H1 (cell line): ENCODE results near the gene NDUFB10. TPM values are rescaled to one million over a fixed set of nuclear protein-coding genes. Genes with fewer than 3 reads are reported as not detected.
A peak's percentile ranks its signal among the peaks of the same experiment; 100 is the strongest.

Experiments
- ASH2L ChIP-seq: fragments of 200-600, 300-600 bp; sonication (generic); IDR thresholded peaks from one replicate; pipeline ENCODE4 v1.7.1; 2017; ENCODE audit warnings: low read length
- BACH1 ChIP-seq: IDR thresholded peaks from 2 replicates; pipeline ENCODE4 v1.6.1; 2012; ENCODE audit warnings: low read length, improper control_type of control experiment
- BRCA1 ChIP-seq: IDR thresholded peaks from 2 replicates; pipeline ENCODE4 v1.6.1; 2012; ENCODE audit warnings: low read depth, low read length, improper control_type of control experiment
- CBX5 ChIP-seq: fragments of 300-800, 300-1000 bp; sonication (generic); IDR thresholded peaks from 2 replicates; pipeline ENCODE4 v1.7.1; 2016; ENCODE audit warnings: antibody characterized with exemption, low read length, low read depth
- CEBPB ChIP-seq: IDR thresholded peaks from 2 replicates; pipeline ENCODE4 v1.6.1; 2012; ENCODE audit warnings: low read depth, low read length
- CHD1 ChIP-seq: IDR thresholded peaks from 2 replicates; pipeline ENCODE4 v1.6.1; 2012; ENCODE audit warnings: low read depth, low read length, improper control_type of control experiment
- CTBP2 ChIP-seq: IDR thresholded peaks from 2 replicates; pipeline ENCODE4 v1.7.0; 2011; ENCODE audit warnings: borderline replicate concordance, mild to moderate bottlenecking, moderate library complexity, mixed read lengths, low read length; ENCODE audit not compliant: insufficient read depth, insufficient read length
- EGR1 ChIP-seq: IDR thresholded peaks from 2 replicates; pipeline ENCODE4 v1.6.1; 2011; ENCODE audit warnings: low read depth, low read length, borderline replicate concordance
- EZH2 ChIP-seq: fragments of 200-600 bp; sonication (generic); IDR thresholded peaks from 2 replicates; pipeline ENCODE4 v1.7.1; 2012; ENCODE audit warnings: low read depth, mild to moderate bottlenecking, moderate library complexity, low read length, inconsistent platforms; ENCODE audit not compliant: severe bottlenecking
- GABPA ChIP-seq: IDR thresholded peaks from 2 replicates; pipeline ENCODE4 v1.6.1; 2011; ENCODE audit warnings: mild to moderate bottlenecking, low read length, moderate library complexity, borderline replicate concordance; ENCODE audit not compliant: insufficient read depth
- GTF2F1 ChIP-seq: IDR thresholded peaks from 2 replicates; pipeline ENCODE4 v1.6.1; 2012; ENCODE audit warnings: low read depth, low read length, improper control_type of control experiment, borderline replicate concordance
- HDAC6 ChIP-seq: IDR thresholded peaks from one replicate; pipeline ENCODE4 v1.7.1; 2012; ENCODE audit warnings: low read depth, mild to moderate bottlenecking, inconsistent platforms, low read length, moderate library complexity
- JUN ChIP-seq: IDR thresholded peaks from 2 replicates; pipeline ENCODE4 v1.6.1; 2011; ENCODE audit warnings: low read depth, mild to moderate bottlenecking, improper control_type of control experiment, low read length
- KDM4A ChIP-seq: IDR thresholded peaks from one replicate; pipeline ENCODE4 v1.7.1; 2012; ENCODE audit warnings: low read depth, mild to moderate bottlenecking, moderate library complexity, low read length, inconsistent platforms; ENCODE audit not compliant: severe bottlenecking
- NRF1 ChIP-seq: IDR thresholded peaks from 2 replicates; pipeline ENCODE4 v1.6.1; 2011; ENCODE audit warnings: mild to moderate bottlenecking, low read depth, low read length, improper control_type of control experiment
- POLR2A ChIP-seq, 2 experiments: IDR thresholded peaks; 1 replicate in 1 of 2; 2 replicates in 1 of 2; pipeline ENCODE4 v1.6.1; 2011; ENCODE audit warnings: low read depth in 2 of 2, low read length in 2 of 2, mild to moderate bottlenecking in 2 of 2; ENCODE audit errors: control extremely low read depth in 1 of 2
- RBBP5 ChIP-seq: IDR thresholded peaks from 2 replicates; pipeline ENCODE4 v1.7.1; 2012; ENCODE audit warnings: low read depth, mild to moderate bottlenecking, inconsistent platforms, low read length, moderate library complexity, borderline replicate concordance
- RXRA ChIP-seq: IDR thresholded peaks from 2 replicates; pipeline ENCODE4 v1.6.1; 2011; ENCODE audit warnings: low read depth, mild to moderate bottlenecking, low read length, moderate library complexity; ENCODE audit not compliant: insufficient read depth
- SAP30 ChIP-seq: fragments of 300-600 bp; sonication (generic); IDR thresholded peaks from 2 replicates; pipeline ENCODE4 v1.7.1; 2012; ENCODE audit warnings: low read length, moderate library complexity, mild to moderate bottlenecking, inconsistent platforms; ENCODE audit not compliant: insufficient read depth, insufficient replicate concordance
- SIRT6 ChIP-seq: IDR thresholded peaks from one replicate; pipeline ENCODE4 v1.7.1; 2012; ENCODE audit warnings: low read length, inconsistent platforms
- SIX5 ChIP-seq: IDR thresholded peaks from 2 replicates; pipeline ENCODE4 v1.6.1; 2011; ENCODE audit warnings: mild to moderate bottlenecking, low read depth, low read length
- TAF1 ChIP-seq: IDR thresholded peaks from 2 replicates; pipeline ENCODE4 v1.6.1; 2011; ENCODE audit warnings: mild to moderate bottlenecking, low read depth, low read length
- TBP ChIP-seq: IDR thresholded peaks from 2 replicates; pipeline ENCODE4 v1.6.1; 2011; ENCODE audit warnings: low read depth, low read length, improper control_type of control experiment
- YY1 ChIP-seq: IDR thresholded peaks from 2 replicates; pipeline ENCODE4 v1.6.1; 2011; ENCODE audit warnings: low read depth, mild to moderate bottlenecking, low read length
- ZNF274 ChIP-seq: IDR thresholded peaks from 2 replicates; pipeline ENCODE4 v1.7.0; 2012; ENCODE audit warnings: low read length, borderline replicate concordance; ENCODE audit errors: extremely low read depth
- polyA plus RNA-seq, 7 experiments: library from polyadenylated mRNA; depleted of rRNA in 3 of 7; stranded (reverse) in 5 of 7; unstranded in 2 of 7; fragments of >200 nt in 5 of 7; fragments of 200-250 nt in 2 of 7; gene quantifications; 1 replicate in 5 of 7; 2 replicates in 1 of 7; 4 replicates in 1 of 7; pipeline versions ENCODE4 v1.2.1 to v1.2.3, GENCODE V29; 2011 to 2013; ENCODE audit warnings: missing spikeins in 2 of 7, mixed read lengths in 2 of 7
- total RNA-seq: library from RNA; stranded (reverse); fragmentation: NEBNext Ultra II Directional; extraction: Animal tissue kit (Norgen Biotek cat#: 25700); gene quantifications from 2 replicates; pipeline ENCODE4 v1.2.1, GENCODE V29; 2021
- TF ChIP-seq, protein P1 (sequence below): IDR thresholded peaks from 2 replicates; pipeline ENCODE4 v1.6.1; 2012; ENCODE audit warnings: inconsistent platforms

The NDUFB10 gene
- total and polyA plus RNA-seq, 2 of the 8 experiments (the other 6 are each of a cell fraction or from before 2014, with no cell fraction given): 183 to 194 TPM

DNA sequence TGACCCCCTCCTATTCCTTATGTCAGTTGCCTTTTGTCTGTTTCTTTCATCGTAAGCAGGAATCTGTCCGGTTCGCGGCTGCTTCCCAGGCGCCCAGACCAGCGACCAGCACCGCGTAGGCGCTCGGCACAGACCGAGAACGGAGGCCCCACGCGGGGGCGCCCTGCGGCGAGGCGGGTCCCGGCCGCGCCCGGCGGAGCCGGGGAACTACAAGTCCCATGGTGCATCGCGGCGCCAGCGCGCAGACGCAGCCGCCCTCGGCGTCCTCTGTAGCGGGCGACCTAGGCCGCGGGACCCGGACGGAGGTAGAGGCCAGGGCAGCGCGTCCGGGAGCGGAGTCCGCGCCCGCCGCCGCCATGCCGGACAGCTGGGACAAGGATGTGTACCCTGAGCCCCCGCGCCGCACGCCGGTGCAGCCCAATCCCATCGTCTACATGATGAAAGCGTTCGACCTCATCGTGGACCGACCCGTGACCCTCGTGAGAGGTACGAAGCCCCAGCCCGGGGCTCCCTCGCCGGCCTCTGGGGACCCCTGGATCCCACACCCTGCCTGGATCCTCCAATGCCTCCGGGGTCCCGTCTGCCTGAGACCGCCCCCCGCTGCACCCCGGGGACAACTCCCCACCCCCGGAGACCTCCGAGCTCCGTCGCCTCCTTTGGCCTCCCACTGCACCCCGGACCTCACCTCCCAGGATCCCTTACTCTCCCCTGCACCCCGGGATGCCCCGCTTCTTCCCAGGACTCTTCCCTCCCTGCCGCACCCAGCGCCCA, at the start of gene NDUFB10 (continued):
- no peak for TF ChIP-seq HDAC6
- peak in 1 of 2 experiments; percentile 91; a peak in 2 of 3 replicates for TF ChIP-seq POLR2A (IDR thresholded peaks at IDR 0.05; ENCODE audit: control extremely low read depth in 1 of 2, low read depth in 2 of 2, low read length in 2 of 2)
- TF ChIP-seq BRCA1: no peak
- TF ChIP-seq EZH2: no peak
- no peak for TF ChIP-seq CHD1
- TF ChIP-seq TBP: peak; percentile 72; the same call in 1 of the 2 replicates
- TF ChIP-seq, protein P1, sequence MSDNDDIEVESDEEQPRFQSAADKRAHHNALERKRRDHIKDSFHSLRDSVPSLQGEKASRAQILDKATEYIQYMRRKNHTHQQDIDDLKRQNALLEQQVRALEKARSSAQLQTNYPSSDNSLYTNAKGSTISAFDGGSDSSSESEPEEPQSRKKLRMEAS: peak; percentile 58
- TF ChIP-seq SIX5: peak; percentile 74
- TF ChIP-seq SAP30: no peak
- TF ChIP-seq CEBPB: no peak
- TF ChIP-seq ASH2L: peak; percentile 68
- peak; percentile 50; the same call in 1 of the 2 replicates for TF ChIP-seq GABPA
- no peak for TF ChIP-seq ZNF274
- 0 out of 2 replicates have a peak, but pooled peaks have one; percentile 18 for TF ChIP-seq EGR1
- no peak for TF ChIP-seq JUN
- 0 out of 2 replicates have a peak, but pooled peaks have one; percentile 37 for TF ChIP-seq RBBP5
- peak; percentile 86 for TF ChIP-seq YY1
- TF ChIP-seq SIRT6: no peak
- no peak for TF ChIP-seq CBX5
- TF ChIP-seq GTF2F1: no peak
- no peak for TF ChIP-seq CTBP2
- no peak for TF ChIP-seq BACH1
- TF ChIP-seq KDM4A: peak; percentile 80
- peak; percentile 86 for TF ChIP-seq TAF1
- TF ChIP-seq NRF1: peak; percentile 65
- no peak for TF ChIP-seq RXRA
